IPS-11a (cell line): ENCODE data around the gene MLLT3.

ENCODE experiments used
- H3K4me3 ChIP-seq: one replicate; pipeline ENCODE4 v1.5.1; 2013; ENCODE audit warnings: low read depth, low read length, control low read depth

Gene MLLT3

GRCh38 chr9:20391208-20391607 is 231.1 kb downstream of the MLLT3 start:
- no peak overlapping the region for H3K4me3 ChIP-seq

- no peak overlapping the region for H3K4me3 ChIP-seq
Measured at GRCh38 chr9:20390400-20390799, 231.9 kb downstream of the MLLT3 start.

DNA sequence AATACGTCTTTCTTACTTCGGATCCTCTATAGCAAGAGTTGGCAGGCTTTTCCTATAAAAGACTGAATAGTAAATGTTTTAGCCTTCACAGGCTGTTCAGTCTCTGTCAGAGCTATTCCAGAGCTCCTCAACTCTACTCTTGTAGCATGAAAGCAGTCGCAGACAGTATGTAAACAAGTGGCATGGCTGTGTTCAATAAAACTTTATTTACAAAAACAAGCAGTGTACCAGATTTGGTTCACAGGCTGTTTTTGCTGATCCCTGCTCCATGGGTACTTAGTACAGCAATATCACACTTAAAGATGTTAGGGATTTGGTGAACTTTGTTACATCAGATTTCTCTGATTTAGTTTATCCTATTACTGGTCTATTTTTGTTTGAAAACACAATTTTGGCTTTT is 235.2 kb downstream of the MLLT3 start:
- H3K4me3 ChIP-seq: no peak overlapping the region

- H3K4me3 ChIP-seq: no peak overlapping the region
Measured at GRCh38 chr9:20384642-20385041, 237.7 kb downstream of the MLLT3 start.

DNA sequence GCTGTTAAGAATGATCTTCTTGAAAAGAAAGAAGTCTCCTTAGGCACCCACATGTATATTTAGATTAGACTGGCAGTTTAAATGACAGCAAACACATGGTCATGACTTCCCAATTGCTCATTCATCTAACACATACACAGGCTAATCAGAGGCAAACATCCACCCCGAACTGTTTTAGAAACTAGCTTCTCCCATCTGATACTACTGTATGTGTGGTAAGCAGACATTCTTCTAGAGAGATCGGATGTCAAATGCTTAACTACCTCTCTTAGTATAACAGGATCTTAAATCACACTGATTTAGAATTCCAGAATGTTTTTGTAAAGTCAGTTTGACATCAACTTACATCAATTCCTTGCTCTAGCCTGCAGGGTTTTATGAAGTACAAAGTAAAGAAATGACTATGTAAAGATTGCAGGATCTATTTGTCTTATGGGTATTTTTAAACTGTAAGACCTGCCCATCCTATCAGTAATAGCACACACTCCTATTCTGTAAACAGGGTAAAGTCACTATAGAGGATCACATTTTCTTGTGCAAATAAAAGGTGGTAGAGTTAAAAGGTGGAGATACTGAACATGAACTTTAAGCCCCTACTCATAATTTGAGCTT is 239.7 kb downstream of the MLLT3 start:
- H3K4me3 ChIP-seq: no peak overlapping the region

DNA sequence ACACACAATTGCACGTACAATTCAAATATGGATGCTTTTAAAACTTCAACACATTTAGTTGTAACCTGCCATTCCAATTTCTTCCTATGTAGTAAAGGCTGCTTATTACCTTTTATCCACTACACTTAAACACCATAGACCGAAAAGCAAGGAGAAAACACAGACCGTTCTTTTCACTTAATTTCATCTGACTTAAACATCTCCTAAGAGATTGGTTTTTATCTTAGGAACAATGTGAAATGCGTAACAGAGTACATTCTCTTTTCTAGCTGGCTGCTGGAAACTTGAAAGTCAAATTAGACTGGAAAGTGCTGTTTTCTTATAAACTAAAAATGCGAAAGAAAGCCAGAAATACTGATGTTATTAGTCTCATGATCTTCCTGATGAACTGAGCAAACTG is 241.8 kb downstream of the MLLT3 start:
- no peak overlapping the region for H3K4me3 ChIP-seq

DNA sequence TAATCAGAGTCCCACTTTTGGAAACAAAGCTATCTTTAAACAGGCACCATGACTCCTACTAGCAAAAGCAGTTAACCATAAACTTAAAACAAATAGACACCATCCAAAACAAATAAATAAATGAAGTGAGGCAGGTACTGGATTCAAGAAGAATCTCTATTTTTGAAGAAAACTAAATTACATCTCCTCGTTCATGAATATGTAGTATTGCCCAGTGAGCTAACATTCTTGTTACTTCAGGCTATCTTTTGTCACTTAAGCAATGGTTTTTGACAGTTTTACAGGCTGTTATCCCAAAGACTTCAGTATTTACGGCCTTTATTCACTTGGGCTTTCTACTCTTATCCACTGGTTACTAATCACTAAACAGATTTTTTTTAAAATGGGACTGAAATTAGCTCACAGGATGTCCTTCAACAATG is 242.5 kb downstream of the MLLT3 start:
- H3K4me3 ChIP-seq: no peak overlapping the region

DNA sequence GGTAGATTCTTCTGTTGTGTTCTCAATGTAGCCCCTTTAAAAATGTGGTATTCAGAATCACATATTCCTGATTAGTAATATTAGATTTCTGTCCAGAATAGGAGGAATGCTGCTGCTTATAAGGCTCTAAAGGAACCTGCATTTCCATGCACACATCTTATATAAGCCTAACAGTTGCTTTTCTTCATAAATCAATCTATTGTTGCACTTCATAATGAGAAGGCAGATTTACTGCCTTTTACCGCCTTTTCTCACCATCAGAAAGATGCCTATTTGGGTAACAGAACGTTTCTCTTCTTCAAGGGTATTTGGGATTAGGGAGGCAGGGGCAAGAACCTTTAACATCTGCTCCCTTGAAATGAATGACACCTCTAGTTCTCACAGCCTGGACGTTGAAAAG is 243.4 kb downstream of the MLLT3 start:
- no peak overlapping the region for H3K4me3 ChIP-seq

- no peak overlapping the region for H3K4me3 ChIP-seq
Measured at GRCh38 chr9:20377790-20378189, 244.5 kb downstream of the MLLT3 start.

- no peak overlapping the region for H3K4me3 ChIP-seq
Measured at GRCh38 chr9:20376731-20377375, 245.4 kb downstream of the MLLT3 start.

- no peak overlapping the region for H3K4me3 ChIP-seq
Measured at GRCh38 chr9:20376042-20376441, 246.3 kb downstream of the MLLT3 start.

GRCh38 chr9:20373263-20373662 is 249.0 kb downstream of the MLLT3 start:
- H3K4me3 ChIP-seq: no peak overlapping the region

DNA sequence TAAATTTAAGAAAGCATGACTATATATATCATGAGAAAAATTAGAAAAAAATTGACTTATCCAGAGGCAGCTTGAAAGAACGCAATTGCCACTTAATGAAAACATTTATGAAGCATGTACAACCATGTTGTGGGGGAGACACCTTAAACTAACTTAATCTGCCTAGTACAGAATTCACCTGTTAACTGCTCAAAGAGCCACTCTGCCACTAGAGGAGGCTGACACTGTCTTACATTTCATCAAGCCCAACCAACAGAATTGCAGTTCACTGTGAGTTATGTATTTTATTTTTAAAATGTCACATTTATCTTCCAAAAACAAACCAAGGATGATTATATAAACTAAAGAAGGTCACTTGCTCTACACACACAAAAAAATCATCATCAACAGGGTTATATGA is 252.9 kb downstream of the MLLT3 start:
- no peak overlapping the region for H3K4me3 ChIP-seq

DNA sequence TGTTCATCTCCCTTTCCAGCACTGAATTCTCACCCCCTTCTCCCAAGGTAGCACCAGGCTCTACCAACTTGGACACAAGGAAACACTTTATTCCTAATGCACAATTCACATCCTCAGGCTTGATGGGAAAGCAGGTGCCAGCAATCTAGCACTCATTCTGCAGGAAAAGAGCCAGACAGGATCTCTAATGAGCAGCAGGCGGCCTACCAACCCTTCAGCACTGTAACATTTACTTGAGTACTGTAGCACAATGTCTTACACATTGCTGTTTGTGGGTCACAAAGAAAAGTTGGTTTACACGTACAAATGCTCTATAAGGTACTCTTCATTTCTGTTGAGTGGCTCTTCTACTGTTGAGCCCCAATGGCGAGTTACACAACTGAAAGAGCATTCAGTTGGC is 254.4 kb downstream of the MLLT3 start:
- no peak overlapping the region for H3K4me3 ChIP-seq

GRCh38 chr9:20364959-20365358 is 257.3 kb downstream of the MLLT3 start:
- H3K4me3 ChIP-seq: no peak overlapping the region

GRCh38 chr9:20363233-20363632 is 259.1 kb downstream of the MLLT3 start:
- H3K4me3 ChIP-seq: no peak overlapping the region

GRCh38 chr9:20361656-20362570 is 260.4 kb downstream of the MLLT3 start:
- H3K4me3 ChIP-seq: no peak overlapping the region

DNA sequence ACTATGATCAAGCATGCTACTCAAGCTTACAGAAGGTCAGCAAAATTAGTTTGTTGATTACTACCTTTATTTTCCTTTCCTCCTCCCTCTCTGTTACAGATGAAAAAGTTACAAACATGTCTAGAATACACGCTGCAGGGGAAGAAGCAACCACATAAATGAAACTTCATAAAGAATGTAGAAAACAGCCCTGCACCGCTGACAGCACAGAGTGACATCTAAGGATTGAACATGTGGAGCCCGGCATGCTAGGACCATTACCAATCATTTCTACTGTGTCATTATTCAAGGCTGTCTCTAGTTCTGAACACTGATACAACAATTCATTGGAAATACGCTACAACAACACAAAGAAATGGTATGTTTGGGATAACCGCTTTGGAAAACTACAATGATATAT is 261.1 kb downstream of the MLLT3 start:
- no peak overlapping the region for H3K4me3 ChIP-seq

- no peak overlapping the region for H3K4me3 ChIP-seq
Measured at GRCh38 chr9:20358207-20358606, 264.1 kb downstream of the MLLT3 start.

DNA sequence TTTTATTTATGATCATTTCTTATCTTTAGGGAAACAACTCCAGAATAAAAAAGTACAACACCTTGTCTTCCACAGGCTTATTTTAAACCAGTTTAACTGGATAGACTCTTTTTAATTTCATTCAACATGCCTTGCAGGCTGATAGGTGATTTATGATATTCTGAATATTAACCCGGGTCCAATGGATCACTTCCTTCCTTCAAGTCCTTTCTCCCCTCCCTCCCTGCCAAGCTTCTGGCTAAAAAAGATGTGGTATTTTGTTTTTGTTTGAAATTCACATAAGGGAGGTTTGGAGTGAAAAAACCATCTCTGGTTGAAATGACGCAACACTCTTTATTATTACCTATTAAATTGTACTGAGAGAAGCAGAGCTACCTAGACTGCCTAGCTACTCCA is 265.3 kb downstream of the MLLT3 start:
- no peak overlapping the region for H3K4me3 ChIP-seq

DNA sequence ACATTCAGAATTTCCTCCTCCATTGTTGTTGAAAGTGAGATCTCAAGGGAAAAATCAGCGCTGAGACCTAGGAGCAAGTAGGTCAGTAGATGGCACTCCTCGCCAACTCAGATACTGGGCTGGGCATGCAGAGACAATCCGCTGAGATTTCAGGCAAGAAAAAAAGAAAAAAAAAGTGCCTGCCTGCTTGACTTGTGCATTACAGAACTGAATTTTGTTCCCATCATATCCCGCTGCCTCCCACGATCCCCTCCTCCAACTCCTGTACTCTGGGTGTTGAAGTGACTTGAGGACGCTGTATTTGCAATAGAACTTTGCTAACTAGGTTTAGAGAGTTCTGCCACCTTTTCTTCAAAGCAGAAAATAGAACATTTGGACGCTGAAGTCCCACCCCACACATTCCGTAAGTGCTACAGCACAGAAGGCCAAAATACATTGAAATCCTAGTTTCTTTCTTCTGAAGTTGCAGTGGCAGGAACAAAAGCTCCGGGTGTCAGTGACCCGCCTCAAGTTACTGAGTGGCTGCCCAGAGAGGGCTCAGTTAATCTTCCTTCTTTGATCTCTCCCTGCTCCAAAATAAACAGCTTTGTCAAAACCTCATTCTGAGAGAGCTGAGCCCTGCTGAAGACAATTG is 265.8 kb downstream of the MLLT3 start:
- no peak overlapping the region for H3K4me3 ChIP-seq
